Measurements from ENCODE around the gene NFKBIA.

DNA sequence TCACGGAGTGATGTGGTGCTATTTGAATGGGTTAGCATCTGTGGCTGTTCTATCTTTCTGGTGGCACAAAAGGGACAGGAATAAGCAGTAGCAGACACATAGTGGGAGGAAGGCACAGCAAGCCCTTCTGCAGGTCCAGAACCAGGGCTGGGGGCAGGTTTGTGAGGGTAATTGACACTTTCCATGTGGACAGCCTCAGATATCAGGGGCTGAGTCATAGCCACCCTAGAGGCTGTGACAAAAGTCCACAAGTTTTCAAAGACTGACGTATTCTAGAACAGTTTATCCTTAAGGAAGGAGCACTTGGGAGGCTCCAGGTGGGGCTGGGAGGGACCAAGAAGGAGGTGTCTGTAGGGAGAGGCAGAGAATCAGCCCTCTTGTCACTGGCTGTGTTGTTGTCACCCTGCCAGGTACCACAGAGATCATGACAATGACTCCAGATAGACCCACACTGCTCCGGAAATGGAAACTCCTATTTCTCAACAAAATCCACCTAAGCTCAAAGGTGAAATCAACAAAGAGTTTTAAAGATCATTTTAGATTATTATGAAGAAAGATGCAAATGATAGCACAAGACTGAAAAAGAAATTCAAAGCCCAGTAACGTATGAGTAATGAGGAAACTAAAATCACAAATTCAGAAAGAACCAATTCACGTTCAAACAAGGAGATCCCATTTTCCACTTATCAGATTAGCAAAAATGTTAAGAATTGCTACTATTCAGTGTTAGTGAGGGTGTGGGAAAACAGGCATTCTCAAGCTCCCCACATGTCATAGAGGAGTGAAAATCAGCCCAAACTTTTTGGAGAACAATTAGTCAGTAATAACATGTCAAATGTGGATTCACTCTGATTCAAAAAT lies 48.3 kb downstream of the NFKBIA start:
- no peak for TF ChIP-seq EZH2 (IDR thresholded peaks at IDR 0.05; ENCODE audit: borderline replicate concordance, low read length)
- TF ChIP-seq, protein P1, sequence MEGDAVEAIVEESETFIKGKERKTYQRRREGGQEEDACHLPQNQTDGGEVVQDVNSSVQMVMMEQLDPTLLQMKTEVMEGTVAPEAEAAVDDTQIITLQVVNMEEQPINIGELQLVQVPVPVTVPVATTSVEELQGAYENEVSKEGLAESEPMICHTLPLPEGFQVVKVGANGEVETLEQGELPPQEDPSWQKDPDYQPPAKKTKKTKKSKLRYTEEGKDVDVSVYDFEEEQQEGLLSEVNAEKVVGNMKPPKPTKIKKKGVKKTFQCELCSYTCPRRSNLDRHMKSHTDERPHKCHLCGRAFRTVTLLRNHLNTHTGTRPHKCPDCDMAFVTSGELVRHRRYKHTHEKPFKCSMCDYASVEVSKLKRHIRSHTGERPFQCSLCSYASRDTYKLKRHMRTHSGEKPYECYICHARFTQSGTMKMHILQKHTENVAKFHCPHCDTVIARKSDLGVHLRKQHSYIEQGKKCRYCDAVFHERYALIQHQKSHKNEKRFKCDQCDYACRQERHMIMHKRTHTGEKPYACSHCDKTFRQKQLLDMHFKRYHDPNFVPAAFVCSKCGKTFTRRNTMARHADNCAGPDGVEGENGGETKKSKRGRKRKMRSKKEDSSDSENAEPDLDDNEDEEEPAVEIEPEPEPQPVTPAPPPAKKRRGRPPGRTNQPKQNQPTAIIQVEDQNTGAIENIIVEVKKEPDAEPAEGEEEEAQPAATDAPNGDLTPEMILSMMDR (conservative IDR thresholded peaks at IDR 0.05 in 1 of 2, IDR thresholded peaks at IDR 0.05 in 1 of 2; ENCODE audit: extremely low read depth in 1 of 2, insufficient read depth in 1 of 2, low read depth in 1 of 2, low read length in 2 of 2): no peak

All from mammary epithelial cell (primary cell).